Uterus (tissue), 2 donors: ENCODE measurements around the gene NBPF1.
"Not testable (repeated sequence)": the region's sequence is repeated elsewhere in the genome, so short reads cannot be mapped to it uniquely, and the experiment has no call there.

Experiments used
- POLR2A ChIP-seq, 2 donors: fragments of 450-650 bp; IDR thresholded peaks; one replicate each; pipeline ENCODE4 v1.6.1; 2016; ENCODE audit warnings: antibody characterized with exemption in 2 of 2, mild to moderate bottlenecking in 1 of 2, moderate library complexity in 1 of 2
- TF ChIP-seq, protein P1 (sequence below), 4 experiments: fragments of 200-600 bp in 2 of 4; fragments of 450-650 bp in 2 of 4; sonication (generic) in 2 of 4; IDR thresholded peaks; one replicate each; pipeline ENCODE4 v1.5.1; 2016 to 2019; ENCODE audit warnings: antibody characterized with exemption in 4 of 4, mild to moderate bottlenecking in 2 of 4, moderate library complexity in 1 of 4

DNA sequence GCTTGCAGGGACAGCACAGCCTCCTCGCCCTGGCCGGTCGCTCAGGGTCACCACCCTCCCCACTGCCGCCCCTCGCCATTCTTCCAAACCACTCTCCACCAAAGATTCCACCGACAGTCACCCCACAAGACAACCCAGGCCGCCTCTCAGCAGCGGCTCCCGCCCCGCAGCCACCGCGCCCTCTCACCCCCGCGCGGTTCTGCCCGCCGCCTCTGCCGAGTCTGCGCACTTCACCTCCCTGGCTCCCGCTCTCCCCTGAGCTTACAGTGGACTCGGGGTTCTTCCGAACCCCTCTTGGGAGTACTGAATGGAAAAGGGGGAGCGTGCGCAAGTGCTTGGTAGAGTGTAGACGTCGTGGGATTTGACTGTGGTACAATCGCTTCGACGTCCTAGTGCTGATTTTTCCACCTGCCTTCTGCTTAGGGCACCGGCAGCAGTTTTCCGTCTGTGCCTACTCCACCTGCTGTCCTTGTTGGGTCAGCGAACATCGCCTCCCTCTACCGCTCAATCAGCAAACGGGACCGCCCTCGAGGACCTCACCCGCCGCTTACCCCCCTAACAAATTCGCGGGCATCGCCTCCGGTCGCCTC is 79.0 kb downstream of the NBPF1 start:
- not testable (repeated sequence) for TF ChIP-seq POLR2A (IDR thresholded peaks at IDR 0.05)
- TF ChIP-seq, protein P1, sequence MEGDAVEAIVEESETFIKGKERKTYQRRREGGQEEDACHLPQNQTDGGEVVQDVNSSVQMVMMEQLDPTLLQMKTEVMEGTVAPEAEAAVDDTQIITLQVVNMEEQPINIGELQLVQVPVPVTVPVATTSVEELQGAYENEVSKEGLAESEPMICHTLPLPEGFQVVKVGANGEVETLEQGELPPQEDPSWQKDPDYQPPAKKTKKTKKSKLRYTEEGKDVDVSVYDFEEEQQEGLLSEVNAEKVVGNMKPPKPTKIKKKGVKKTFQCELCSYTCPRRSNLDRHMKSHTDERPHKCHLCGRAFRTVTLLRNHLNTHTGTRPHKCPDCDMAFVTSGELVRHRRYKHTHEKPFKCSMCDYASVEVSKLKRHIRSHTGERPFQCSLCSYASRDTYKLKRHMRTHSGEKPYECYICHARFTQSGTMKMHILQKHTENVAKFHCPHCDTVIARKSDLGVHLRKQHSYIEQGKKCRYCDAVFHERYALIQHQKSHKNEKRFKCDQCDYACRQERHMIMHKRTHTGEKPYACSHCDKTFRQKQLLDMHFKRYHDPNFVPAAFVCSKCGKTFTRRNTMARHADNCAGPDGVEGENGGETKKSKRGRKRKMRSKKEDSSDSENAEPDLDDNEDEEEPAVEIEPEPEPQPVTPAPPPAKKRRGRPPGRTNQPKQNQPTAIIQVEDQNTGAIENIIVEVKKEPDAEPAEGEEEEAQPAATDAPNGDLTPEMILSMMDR (IDR thresholded peaks at IDR 0.05), result not testable (repeated sequence)
